ENCODE results near the gene RNF133. TPM values are rescaled to one million over a fixed set of nuclear protein-coding genes. Genes with fewer than 3 reads are reported as not detected.

RNF133 gene
- total RNA-seq, 4 donors from 2014 or later: 1.0 to 3.1 (median 1.7) TPM

- H3K4me1 ChIP-seq: peaks cover 7 to 10% of the 10 kb centered on the region in 2 donors
- H3K4me3 ChIP-seq (replicated peaks in 1 of 3): no peak overlapping the region
- no peaks in the 10 kb centered on the region for H3K36me3 ChIP-seq
- no peak overlapping the region for H3K27ac ChIP-seq
- WGBS, 2 donors: 95 to 98% methylated on average over 8 of the region's 8 CpGs
- intact Hi-C loops (cut with DNase I): no loop called here
- H3K27me3 ChIP-seq: no peaks in the 10 kb centered on the region
- no peak for TF ChIP-seq CTCF (IDR thresholded peaks at IDR 0.05)
- TF ChIP-seq POLR2A (IDR thresholded peaks at IDR 0.05): no peak
- no peak for DNase-seq
- no peaks in the 10 kb centered on the region for H3K9me3 ChIP-seq
These were observed 26.4 kb downstream of the RNF133 start for GRCh38 chr7:122672536-122672935.

- H3K27me3 ChIP-seq: no peaks in the 10 kb centered on the region
These were observed 35.2 kb downstream of the RNF133 start for GRCh38 chr7:122663733-122664132.

GRCh38 chr7:122658856-122659255 lies 40.1 kb downstream of the RNF133 start:
- intact Hi-C loops (cut with DNase I): no loop called here
- Histone ChIP-seq H3K4me3 (replicated peaks in 1 of 3) (no peak overlapping the region), H3K4me1 (no peaks in the 10 kb centered on the region), H3K27ac (no peak overlapping the region), H3K27me3 (no peaks in the 10 kb centered on the region), H3K9me3 (no peaks in the 10 kb centered on the region), H3K36me3 (no peaks in the 10 kb centered on the region)
- TF ChIP-seq CTCF (IDR thresholded peaks at IDR 0.05): no peak
- TF ChIP-seq POLR2A (IDR thresholded peaks at IDR 0.05): no peak
- WGBS, 2 donors: 80 to 91% methylated on average over 2 of the region's 2 CpGs
- DNase-seq: no peak

More at GRCh38 chr7:122663733-122664132, 35.2 kb downstream of the RNF133 start:
- no peaks in the 10 kb centered on the region for H3K36me3 ChIP-seq
- intact Hi-C loops (cut with DNase I): no loop called here
- TF ChIP-seq CTCF (IDR thresholded peaks at IDR 0.05) (no peak), POLR2A (IDR thresholded peaks at IDR 0.05) (no peak)
- no peak overlapping the region for H3K27ac ChIP-seq
- no peak overlapping the region for H3K4me3 ChIP-seq (replicated peaks in 1 of 3)
- 83 to 91% methylated on average over 2 of the region's 2 CpGs for WGBS, 2 donors
- DNase-seq: no peak
- no peaks in the 10 kb centered on the region for H3K4me1 ChIP-seq
- no peaks in the 10 kb centered on the region for H3K9me3 ChIP-seq

GRCh38 chr7:122653685-122654084 lies 45.2 kb downstream of the RNF133 start:
- DNase-seq: no peak
- Histone ChIP-seq H3K36me3 (no peaks in the 10 kb centered on the region), H3K4me1 (no peaks in the 10 kb centered on the region), H3K27me3 (no peaks in the 10 kb centered on the region), H3K27ac (no peak overlapping the region), H3K9me3 (no peaks in the 10 kb centered on the region), H3K4me3 (replicated peaks in 1 of 3) (no peak overlapping the region)
- intact Hi-C loops (cut with DNase I): no loop called here
- WGBS, 2 donors: 94% methylated on average over 5 of the region's 5 CpGs
- no peak for TF ChIP-seq POLR2A (IDR thresholded peaks at IDR 0.05)
- TF ChIP-seq CTCF (IDR thresholded peaks at IDR 0.05): no peak

- no peak for DNase-seq
These were observed 46.0 kb downstream of the RNF133 start for GRCh38 chr7:122652876-122653275.

More at GRCh38 chr7:122652876-122653275, 46.0 kb downstream of the RNF133 start:
- Histone ChIP-seq H3K36me3 (no peaks in the 10 kb centered on the region), H3K27ac (no peak overlapping the region), H3K9me3 (no peaks in the 10 kb centered on the region), H3K27me3 (no peaks in the 10 kb centered on the region), H3K4me1 (no peaks in the 10 kb centered on the region), H3K4me3 (replicated peaks in 1 of 3) (no peak overlapping the region)
- intact Hi-C loops (cut with DNase I): no loop called here
- WGBS, 2 donors: 63 to 66% methylated on average over 4 of the region's 4 CpGs
- TF ChIP-seq POLR2A (IDR thresholded peaks at IDR 0.05): no peak
- TF ChIP-seq CTCF (IDR thresholded peaks at IDR 0.05): no peak
